Neural progenitor cell (in vitro differentiated cells): ENCODE results near the gene DEK. TPM values are rescaled to one million over a fixed set of nuclear protein-coding genes. Genes with fewer than 3 reads are reported as not detected.
A peak's percentile ranks its signal among the peaks of the same experiment; 100 is the strongest.

Source experiments
- DNase-seq: peaks from one replicate; pipeline ENCODE4 v3.0.0-alpha.2; 2016; ENCODE audit warnings: low spot score
- H2AFZ ChIP-seq: fragments of 200-600 bp; sonication (generic); replicated peaks from 2 replicates; pipeline ENCODE4 v1.6.1; 2016; ENCODE audit warnings: antibody characterized with exemption
- H3F3A ChIP-seq: fragments of 200-600 bp; sonication (generic); 2 replicates; pipeline ENCODE4 v1.6.1; 2016; ENCODE audit warnings: antibody characterized with exemption, low read depth
- H3K27ac ChIP-seq: fragments of 200-600 bp; sonication (generic); 2 replicates; pipeline ENCODE4 v1.5.1; 2016; ENCODE audit warnings: mild to moderate bottlenecking
- H3K27me3 ChIP-seq: fragments of 200-600 bp; sonication (generic); 2 replicates; pipeline ENCODE4 v1.6.1; 2016; ENCODE audit warnings: mild to moderate bottlenecking, moderate library complexity
- H3K36me3 ChIP-seq: fragments of 200-600 bp; sonication (generic); 2 replicates; pipeline ENCODE4 v1.5.1; 2016
- H3K4me1 ChIP-seq: fragments of 200-600 bp; sonication (generic); 2 replicates; pipeline ENCODE4 v1.6.1; 2016; ENCODE audit warnings: mixed run types
- H3K4me2 ChIP-seq: fragments of 200-600 bp; sonication (generic); 2 replicates; pipeline ENCODE4 v1.6.1; 2016
- H3K4me3 ChIP-seq: fragments of 200-600 bp; sonication (generic); 2 replicates; pipeline ENCODE4 v1.5.1; 2016
- H3K79me2 ChIP-seq: fragments of 200-600 bp; sonication (generic); 2 replicates; pipeline ENCODE4 v1.6.1; 2016; ENCODE audit warnings: low read depth
- H3K9ac ChIP-seq: fragments of 200-600 bp; sonication (generic); 2 replicates; pipeline ENCODE4 v1.6.1; 2016
- H3K9me3 ChIP-seq: fragments of 200-600 bp; sonication (generic); 2 replicates; pipeline ENCODE4 v1.5.1; 2016; ENCODE audit warnings: low read depth
- H4K20me1 ChIP-seq: fragments of 200-600 bp; sonication (generic); 2 replicates; pipeline ENCODE4 v1.6.1; 2016; ENCODE audit warnings: low read depth
- H3K27ac Mint-ChIP-seq: 3 replicates; pipeline ENCODE4 v1.8.0; 2021; ENCODE audit warnings: mixed read lengths
- H3K27me3 Mint-ChIP-seq: 2 replicates; pipeline ENCODE4 v1.8.0; 2022; ENCODE audit warnings: low read depth, mild to moderate bottlenecking, inconsistent platforms, moderate library complexity, mixed read lengths; ENCODE audit not compliant: insufficient read depth
- H3K36me3 Mint-ChIP-seq: 3 replicates; pipeline ENCODE4 v1.8.0; 2021; ENCODE audit warnings: mixed read lengths
- H3K4me1 Mint-ChIP-seq: 3 replicates; pipeline ENCODE4 v1.8.0; 2021; ENCODE audit warnings: mixed read lengths
- H3K4me3 Mint-ChIP-seq: 3 replicates; pipeline ENCODE4 v1.8.0; 2021; ENCODE audit warnings: mild to moderate bottlenecking, moderate library complexity, mixed read lengths
- H3K9me3 Mint-ChIP-seq: 3 replicates; pipeline ENCODE4 v1.8.0; 2020; ENCODE audit warnings: mixed read lengths
- EZH2 ChIP-seq: fragments of 200-600 bp; sonication (generic); IDR thresholded peaks from 2 replicates; pipeline ENCODE4 v1.6.1; 2017; ENCODE audit warnings: antibody characterized with exemption, mild to moderate bottlenecking, moderate library complexity
- EZH2phosphoT487 ChIP-seq: fragments of 200-600 bp; sonication (generic); IDR thresholded peaks from 2 replicates; pipeline ENCODE4 v1.6.1; 2017; ENCODE audit warnings: antibody characterized with exemption
- total RNA-seq: library from RNA; depleted of rRNA; stranded (reverse); fragments of >200 nt; gene quantifications from 2 replicates; pipeline ENCODE4 v1.2.3, GENCODE V29; 2015; ENCODE audit warnings: low replicate concordance
- TF ChIP-seq, protein P1 (sequence below): fragments of 200-600 bp; sonication (generic); IDR thresholded peaks from 2 replicates; pipeline ENCODE4 v1.5.1; 2017; ENCODE audit warnings: antibody characterized with exemption, mild to moderate bottlenecking

The DEK gene
- total RNA-seq, 1 donor from 2014 or later: 501 TPM

DNA sequence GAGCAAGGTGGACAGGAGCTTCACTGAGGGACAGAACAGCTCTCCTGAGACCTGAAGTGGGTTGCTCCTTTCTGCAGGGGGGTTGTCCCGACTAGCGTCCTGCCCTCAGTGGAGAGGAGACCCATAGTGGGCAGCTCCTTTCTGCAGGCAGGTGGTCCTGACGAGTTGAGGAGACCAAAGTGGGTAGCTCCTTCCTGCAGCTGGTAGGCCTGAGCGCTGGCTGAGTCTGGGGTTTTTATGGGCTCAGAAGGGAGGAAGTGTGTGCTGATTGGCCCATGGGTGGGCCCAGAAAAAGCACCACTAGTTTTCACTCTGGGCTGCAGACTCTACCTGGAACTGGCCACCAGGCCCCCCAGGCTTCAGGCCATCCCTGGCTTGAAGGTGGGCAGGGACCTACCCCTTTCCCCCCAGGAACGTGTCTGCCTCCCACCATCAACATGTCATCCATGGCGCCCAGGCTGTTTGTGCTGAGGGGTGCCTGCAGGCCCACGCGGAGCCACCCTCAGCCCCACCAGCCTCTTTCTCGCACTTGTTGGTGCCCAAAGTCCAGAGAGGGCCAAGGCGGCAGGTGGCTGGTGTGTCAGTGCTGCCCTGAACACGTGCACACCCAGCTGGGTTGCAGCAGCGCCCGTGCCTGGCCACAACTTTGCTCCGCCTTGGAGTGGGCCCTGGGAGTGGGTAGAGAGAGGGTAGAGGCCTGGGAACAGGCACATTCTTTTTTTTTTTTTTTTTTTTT, 1.6 kb upstream of the DEK start:
- no peaks in the 10 kb centered on the region for H3K36me3 ChIP-seq
- Mint-ChIP-seq H3K36me3 (peaks cover 18% of the 10 kb centered on the region), H3K9me3 (peaks cover 2% of the 10 kb centered on the region), H3K4me1 (peaks cover 25% of the 10 kb centered on the region), H3K27ac (no peak overlapping the region), H3K27me3 (peaks cover 4% of the 10 kb centered on the region), H3K4me3 (peak overlapping the region; percentile 89)
- H3K4me2 ChIP-seq: no peak overlapping the region
- peaks cover 27% of the 10 kb centered on the region for H4K20me1 ChIP-seq
- H3K27ac ChIP-seq: no peak overlapping the region
- no peak overlapping the region for H3K4me3 ChIP-seq
- peaks cover 19% of the 10 kb centered on the region for H3K4me1 ChIP-seq
- no peak overlapping the region for H2AFZ ChIP-seq
- DNase-seq: no peak
- TF ChIP-seq EZH2phosphoT487: no peak
- no peak for TF ChIP-seq EZH2
- TF ChIP-seq, protein P1, sequence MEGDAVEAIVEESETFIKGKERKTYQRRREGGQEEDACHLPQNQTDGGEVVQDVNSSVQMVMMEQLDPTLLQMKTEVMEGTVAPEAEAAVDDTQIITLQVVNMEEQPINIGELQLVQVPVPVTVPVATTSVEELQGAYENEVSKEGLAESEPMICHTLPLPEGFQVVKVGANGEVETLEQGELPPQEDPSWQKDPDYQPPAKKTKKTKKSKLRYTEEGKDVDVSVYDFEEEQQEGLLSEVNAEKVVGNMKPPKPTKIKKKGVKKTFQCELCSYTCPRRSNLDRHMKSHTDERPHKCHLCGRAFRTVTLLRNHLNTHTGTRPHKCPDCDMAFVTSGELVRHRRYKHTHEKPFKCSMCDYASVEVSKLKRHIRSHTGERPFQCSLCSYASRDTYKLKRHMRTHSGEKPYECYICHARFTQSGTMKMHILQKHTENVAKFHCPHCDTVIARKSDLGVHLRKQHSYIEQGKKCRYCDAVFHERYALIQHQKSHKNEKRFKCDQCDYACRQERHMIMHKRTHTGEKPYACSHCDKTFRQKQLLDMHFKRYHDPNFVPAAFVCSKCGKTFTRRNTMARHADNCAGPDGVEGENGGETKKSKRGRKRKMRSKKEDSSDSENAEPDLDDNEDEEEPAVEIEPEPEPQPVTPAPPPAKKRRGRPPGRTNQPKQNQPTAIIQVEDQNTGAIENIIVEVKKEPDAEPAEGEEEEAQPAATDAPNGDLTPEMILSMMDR: no peak
- H3K79me2 ChIP-seq: peaks cover 44% of the 10 kb centered on the region
- H3K9me3 ChIP-seq: no peaks in the 10 kb centered on the region
- peaks cover 27% of the 10 kb centered on the region for H3F3A ChIP-seq
- no peak overlapping the region for H3K9ac ChIP-seq
- no peaks in the 10 kb centered on the region for H3K27me3 ChIP-seq

DNA sequence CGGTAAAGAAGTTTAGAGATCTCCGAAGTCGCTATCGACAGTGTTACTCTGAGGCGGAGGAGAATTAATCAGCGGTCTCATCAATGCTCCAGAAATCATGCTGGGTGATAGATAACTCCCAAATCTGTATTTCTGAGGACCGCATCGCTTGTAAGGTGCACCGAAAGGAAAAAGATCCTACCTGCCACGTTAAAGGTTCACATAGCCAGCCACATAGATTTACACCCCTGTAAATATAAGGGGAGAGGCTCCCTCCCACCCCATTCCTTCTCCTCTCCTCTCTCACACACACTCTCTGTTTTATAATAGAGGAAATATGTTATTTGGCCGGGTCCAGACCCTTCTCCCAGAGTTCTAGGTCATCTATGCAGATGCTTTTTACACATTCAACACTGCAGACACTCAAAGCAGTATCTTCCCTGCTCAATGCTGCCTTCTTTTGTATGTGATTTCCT, 620 bp upstream of the DEK start:
- Histone ChIP-seq H3K4me2 (peak overlapping the region; percentile 89), H3F3A (peaks cover 27% of the 10 kb centered on the region), H3K79me2 (peaks cover 55% of the 10 kb centered on the region), H3K4me3 (peak overlapping the region; percentile 97), H3K4me1 (peaks cover 27% of the 10 kb centered on the region), H3K9me3 (no peaks in the 10 kb centered on the region), H4K20me1 (peaks cover 37% of the 10 kb centered on the region), H3K27ac (peak overlapping the region; percentile 98), H3K36me3 (peaks cover 2% of the 10 kb centered on the region), H3K9ac (peak overlapping the region; percentile 56), H2AFZ (peak overlapping the region; percentile 78), H3K27me3 (no peaks in the 10 kb centered on the region)
- peak overlapping the region; percentile 89 for H3K4me3 Mint-ChIP-seq
- H3K27ac Mint-ChIP-seq: peak overlapping the region; percentile 96
- peaks cover 26% of the 10 kb centered on the region for H3K4me1 Mint-ChIP-seq
- DNase-seq: no peak
- H3K36me3 Mint-ChIP-seq: peaks cover 26% of the 10 kb centered on the region
- peaks cover 2% of the 10 kb centered on the region for H3K9me3 Mint-ChIP-seq
- H3K27me3 Mint-ChIP-seq: peaks cover 7% of the 10 kb centered on the region
- TF ChIP-seq EZH2 (no peak), EZH2phosphoT487 (no peak)
- TF ChIP-seq, protein P1: no peak

DNA sequence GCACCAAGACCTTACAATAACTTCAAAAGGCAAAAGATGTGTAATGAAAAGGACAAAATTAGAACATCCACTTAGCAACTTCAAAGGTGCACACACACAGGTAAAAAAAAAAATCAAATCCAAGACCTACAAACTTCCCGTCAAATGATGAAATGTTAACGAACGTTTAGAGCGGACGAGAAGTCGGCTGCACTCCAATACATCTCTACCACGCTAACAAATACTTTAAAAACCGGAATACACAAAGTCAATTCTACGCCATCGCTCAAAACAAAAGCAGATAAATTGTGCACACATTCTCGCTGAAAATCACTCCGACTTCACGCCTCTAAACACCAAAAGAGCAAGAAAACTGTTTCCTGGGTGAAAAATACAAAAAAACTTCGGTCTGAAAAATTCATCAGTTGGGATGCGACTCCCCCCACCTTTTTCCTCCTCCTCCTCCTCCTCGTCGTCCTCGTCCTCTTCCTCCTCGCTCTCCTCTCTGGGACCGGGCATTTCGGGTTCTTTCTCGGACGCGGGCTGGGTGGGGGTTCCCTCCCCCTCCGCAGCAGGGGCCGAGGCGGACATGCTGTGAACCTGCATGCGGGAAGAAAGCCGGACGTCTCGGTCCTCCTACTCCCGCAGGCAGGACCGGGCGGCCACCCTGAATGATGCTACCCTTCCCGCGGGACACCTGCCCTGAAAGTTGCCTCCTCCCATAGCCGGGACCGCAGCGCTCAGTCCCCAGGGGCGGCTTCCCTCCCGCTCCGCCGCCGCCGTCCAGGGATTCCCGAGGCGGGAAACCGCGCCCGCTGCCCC, 712 bp downstream of the DEK start:
- Mint-ChIP-seq H3K27me3 (peaks cover 7% of the 10 kb centered on the region), H3K4me3 (peak overlapping the region; percentile 96), H3K27ac (peak overlapping the region; percentile 93), H3K36me3 (peaks cover 35% of the 10 kb centered on the region), H3K9me3 (peaks cover 2% of the 10 kb centered on the region), H3K4me1 (peaks cover 26% of the 10 kb centered on the region)
- Histone ChIP-seq H3F3A (peaks cover 29% of the 10 kb centered on the region), H4K20me1 (peaks cover 50% of the 10 kb centered on the region), H3K9ac (peak overlapping the region; percentile 98), H3K27ac (peak overlapping the region; percentile 98), H3K79me2 (peaks cover 68% of the 10 kb centered on the region), H3K9me3 (no peaks in the 10 kb centered on the region), H3K4me1 (peaks cover 28% of the 10 kb centered on the region), H3K27me3 (no peaks in the 10 kb centered on the region), H3K4me2 (peak overlapping the region; percentile 91), H2AFZ (no peak overlapping the region), H3K36me3 (peaks cover 8% of the 10 kb centered on the region), H3K4me3 (peak overlapping the region; percentile 97)
- DNase-seq: no peak
- no peak for TF ChIP-seq EZH2phosphoT487
- TF ChIP-seq EZH2: no peak
- TF ChIP-seq, protein P1: no peak
